OCI-LY7 (cell line): ENCODE results near the gene PHYKPL. TPM values are rescaled to one million over a fixed set of nuclear protein-coding genes. Genes with fewer than 3 reads are reported as not detected.
A peak's percentile ranks its signal among the peaks of the same experiment; 100 is the strongest.

Source experiments
- BruUV-seq: library from RNA; stranded (reverse); fragments of 400-500 nt; replicated peaks from 2 replicates; lab custom pipeline; 2021; lab: Mats Ljungman, UMichigan
- CTCF ChIA-PET: fragments of 300-600 bp; sonication (Branson Sonifier 250); formaldehyde crosslinking; loops from one replicate; lab custom pipeline; 2022; ENCODE audit warnings: antibody characterized with exemption; ENCODE audit not compliant: unreplicated experiment; lab: Charles Lee
- POLR2A ChIA-PET: fragments of 300-600 bp; sonication (Branson Sonifier 250); formaldehyde crosslinking; loops from one replicate; lab custom pipeline; 2022; ENCODE audit warnings: antibody characterized with exemption; lab: Charles Lee
- DNase-seq: peaks from one replicate; pipeline ENCODE4 v3.0.0-alpha.2; 2015; ENCODE audit warnings: low spot score
- H2AFZ ChIP-seq: fragments of 200-600 bp; sonication (generic), shearing (Covaris generic); 2 replicates; pipeline ENCODE4 v1.6.1; 2014; ENCODE audit warnings: mild to moderate bottlenecking, antibody characterized with exemption, low read length, moderate library complexity
- H3K27ac ChIP-seq: fragments of 200-600 bp; sonication (generic); 2 replicates; pipeline ENCODE4 v1.5.1; 2014; ENCODE audit warnings: mixed run types, low read depth, mild to moderate bottlenecking, moderate library complexity, low read length, inconsistent platforms; ENCODE audit not compliant: poor library complexity, severe bottlenecking
- H3K36me3 ChIP-seq: fragments of 200-600 bp; sonication (generic); 2 replicates; pipeline ENCODE4 v1.6.1; 2014; ENCODE audit warnings: mild to moderate bottlenecking, antibody characterized with exemption, low read length, moderate library complexity, mixed read lengths; ENCODE audit not compliant: insufficient read depth
- H3K4me1 ChIP-seq: fragments of 200-600 bp; sonication (generic); 2 replicates; pipeline ENCODE4 v1.5.1; 2014; ENCODE audit warnings: mild to moderate bottlenecking, low read length; ENCODE audit not compliant: insufficient read depth, poor library complexity, severe bottlenecking
- H3K4me2 ChIP-seq: fragments of 200-600 bp; sonication (generic); 2 replicates; pipeline ENCODE4 v1.6.1; 2014; ENCODE audit warnings: mild to moderate bottlenecking, low read length
- H3K4me3 ChIP-seq: fragments of 200-600 bp; sonication (generic); 2 replicates; pipeline ENCODE4 v1.5.1; 2014; ENCODE audit warnings: mild to moderate bottlenecking, low read depth, low read length; ENCODE audit not compliant: poor library complexity, severe bottlenecking
- H3K79me2 ChIP-seq: fragments of 200-600 bp; sonication (generic); 2 replicates; pipeline ENCODE4 v1.6.1; 2016; ENCODE audit warnings: low read depth, mild to moderate bottlenecking, low read length, moderate library complexity, mixed read lengths; ENCODE audit not compliant: insufficient read depth
- H3K9me2 ChIP-seq: fragments of 200-600 bp; sonication (generic); 2 replicates; pipeline ENCODE4 v1.6.1; 2016; ENCODE audit warnings: mild to moderate bottlenecking, low read length, mixed read lengths; ENCODE audit not compliant: insufficient read depth
- H3K9me3 ChIP-seq: fragments of 200-600 bp; sonication (generic); 2 replicates; pipeline ENCODE4 v1.6.1; 2014; ENCODE audit warnings: mild to moderate bottlenecking, mixed run types, low read length, mixed read lengths
- H4K20me1 ChIP-seq: fragments of 200-600 bp; sonication (generic); 2 replicates; pipeline ENCODE4 v1.6.1; 2014; ENCODE audit warnings: mild to moderate bottlenecking, antibody characterized with exemption, low read length, moderate library complexity, mixed read lengths; ENCODE audit not compliant: insufficient read depth
- EZH2phosphoT487 ChIP-seq: fragments of 200-600 bp; sonication (generic); IDR thresholded peaks from 2 replicates; pipeline ENCODE4 v1.6.1; 2018; ENCODE audit warnings: low read depth, borderline replicate concordance, mild to moderate bottlenecking, mixed run types, antibody characterized with exemption, low read length, moderate library complexity, mixed read lengths
- intact Hi-C: fragments of 100-400 bp; cut with micrococcal nuclease; formaldehyde crosslinking; loops from one replicate; pipeline ENCODE4 v1.10.0; 2022; ENCODE audit not compliant: unreplicated experiment
- total RNA-seq, 2 experiments: library from RNA; depleted of rRNA in 1 of 2; stranded (reverse); fragments of >200 nt in 1 of 2; shearing (Covaris generic) in 1 of 2; gene quantifications; 2 replicates each; pipeline ENCODE4 v1.2.3, GENCODE V29; 2014 to 2022
- TF ChIP-seq, protein P1 (sequence below): fragments of 200-600 bp; sonication (generic); conservative IDR thresholded peaks from 2 replicates; pipeline ENCODE4 v1.5.1; 2014; ENCODE audit warnings: mild to moderate bottlenecking, antibody characterized with exemption, low read length, moderate library complexity, mixed read lengths

PHYKPL gene
- total RNA-seq, 2 experiments from 2014 or later, result 86.3 to 146 TPM

DNA sequence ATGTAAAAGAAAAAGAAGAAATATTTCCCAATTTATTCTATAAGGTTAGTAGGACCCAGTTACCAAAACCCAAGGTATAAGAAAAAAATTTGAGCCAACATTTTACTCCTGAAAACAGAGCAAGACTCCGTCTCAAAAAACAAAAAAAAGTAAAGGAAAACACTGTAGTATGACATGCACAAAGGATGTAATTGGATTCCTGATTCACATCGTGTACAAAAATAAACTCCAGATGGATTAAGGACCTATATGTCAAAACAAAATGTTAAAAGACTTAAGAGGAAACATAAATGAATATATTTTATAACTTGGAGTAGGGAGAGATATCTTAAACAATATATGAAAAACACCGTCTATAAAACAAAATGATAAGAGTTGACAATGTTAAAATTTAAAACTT lies 13.8 kb downstream of the PHYKPL start:
- Histone ChIP-seq H3K4me3 (no peak overlapping the region), H3K36me3 (peaks cover 95% of the 10 kb centered on the region), H2AFZ (no peak overlapping the region), H3K9me2 (no peaks in the 10 kb centered on the region), H4K20me1 (0 out of 2 replicates have a peak, but pooled peaks cover 6% of the 10 kb centered on the region), H3K4me1 (peaks cover 26% of the 10 kb centered on the region), H3K9me3 (no peaks in the 10 kb centered on the region), H3K79me2 (peaks cover 3% of the 10 kb centered on the region; the same call in 1 of the 2 replicates), H3K27ac (no peak overlapping the region), H3K4me2 (no peak overlapping the region)
- ChIA-PET CTCF (no interaction called here), POLR2A (interaction anchor here (0.6 kb wide), 1 partner anchor 10 kb away, joined by 5 read pairs; no protein-coding TSS in a partner anchor)
- TF ChIP-seq EZH2phosphoT487, result no peak
- TF ChIP-seq, protein P1, sequence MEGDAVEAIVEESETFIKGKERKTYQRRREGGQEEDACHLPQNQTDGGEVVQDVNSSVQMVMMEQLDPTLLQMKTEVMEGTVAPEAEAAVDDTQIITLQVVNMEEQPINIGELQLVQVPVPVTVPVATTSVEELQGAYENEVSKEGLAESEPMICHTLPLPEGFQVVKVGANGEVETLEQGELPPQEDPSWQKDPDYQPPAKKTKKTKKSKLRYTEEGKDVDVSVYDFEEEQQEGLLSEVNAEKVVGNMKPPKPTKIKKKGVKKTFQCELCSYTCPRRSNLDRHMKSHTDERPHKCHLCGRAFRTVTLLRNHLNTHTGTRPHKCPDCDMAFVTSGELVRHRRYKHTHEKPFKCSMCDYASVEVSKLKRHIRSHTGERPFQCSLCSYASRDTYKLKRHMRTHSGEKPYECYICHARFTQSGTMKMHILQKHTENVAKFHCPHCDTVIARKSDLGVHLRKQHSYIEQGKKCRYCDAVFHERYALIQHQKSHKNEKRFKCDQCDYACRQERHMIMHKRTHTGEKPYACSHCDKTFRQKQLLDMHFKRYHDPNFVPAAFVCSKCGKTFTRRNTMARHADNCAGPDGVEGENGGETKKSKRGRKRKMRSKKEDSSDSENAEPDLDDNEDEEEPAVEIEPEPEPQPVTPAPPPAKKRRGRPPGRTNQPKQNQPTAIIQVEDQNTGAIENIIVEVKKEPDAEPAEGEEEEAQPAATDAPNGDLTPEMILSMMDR, result no peak
- intact Hi-C loops, result no loop called here
- no peak for DNase-seq
- no TSS peak for BruUV-seq

DNA sequence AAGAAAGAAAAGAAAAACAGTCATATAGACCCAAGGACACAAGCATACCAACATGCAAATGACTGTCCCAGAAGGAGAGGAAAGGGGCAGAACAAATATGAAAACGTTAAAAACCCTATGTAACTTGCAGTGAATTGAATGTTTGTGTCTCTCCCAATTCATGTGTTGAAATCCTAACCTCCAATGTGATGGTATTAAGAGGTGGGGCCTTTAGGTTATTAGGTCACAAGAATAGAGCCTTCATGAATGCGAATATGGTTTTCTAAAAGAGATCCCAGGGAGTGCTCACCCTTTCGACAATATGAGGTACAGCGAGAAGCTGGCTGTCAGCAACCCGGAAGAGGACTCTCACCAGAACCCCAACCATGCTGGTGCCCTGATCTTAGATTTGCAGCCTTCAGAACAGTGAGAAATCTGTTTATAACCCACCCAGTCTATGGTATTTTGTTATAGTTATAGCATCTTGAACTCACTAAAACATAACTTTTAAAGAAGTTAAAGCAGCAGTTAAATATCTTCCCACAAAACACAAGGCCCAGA lies 14.3 kb downstream of the PHYKPL start:
- ChIA-PET CTCF (no interaction called here), POLR2A (interaction anchor here (0.6 kb wide), 1 partner anchor 11 kb away, joined by 5 read pairs; no protein-coding TSS in a partner anchor)
- intact Hi-C loops, result no loop called here
- H4K20me1 ChIP-seq, result 0 out of 2 replicates have a peak, but pooled peaks cover 6% of the 10 kb centered on the region
- DNase-seq, result no peak
- H3K9me3 ChIP-seq, result no peaks in the 10 kb centered on the region
- H3K4me2 ChIP-seq, result no peak overlapping the region
- TF ChIP-seq EZH2phosphoT487, result no peak
- TF ChIP-seq, protein P1, result no peak
- BruUV-seq, result TSS peak; percentile 39
- H3K27ac ChIP-seq, result no peak overlapping the region
- H3K4me3 ChIP-seq, result no peak overlapping the region
- no peak overlapping the region for H2AFZ ChIP-seq
- H3K36me3 ChIP-seq, result peaks cover 95% of the 10 kb centered on the region
- no peaks in the 10 kb centered on the region for H3K9me2 ChIP-seq
- H3K79me2 ChIP-seq, result peaks cover 3% of the 10 kb centered on the region; the same call in 1 of the 2 replicates
- H3K4me1 ChIP-seq, result peaks cover 31% of the 10 kb centered on the region

DNA sequence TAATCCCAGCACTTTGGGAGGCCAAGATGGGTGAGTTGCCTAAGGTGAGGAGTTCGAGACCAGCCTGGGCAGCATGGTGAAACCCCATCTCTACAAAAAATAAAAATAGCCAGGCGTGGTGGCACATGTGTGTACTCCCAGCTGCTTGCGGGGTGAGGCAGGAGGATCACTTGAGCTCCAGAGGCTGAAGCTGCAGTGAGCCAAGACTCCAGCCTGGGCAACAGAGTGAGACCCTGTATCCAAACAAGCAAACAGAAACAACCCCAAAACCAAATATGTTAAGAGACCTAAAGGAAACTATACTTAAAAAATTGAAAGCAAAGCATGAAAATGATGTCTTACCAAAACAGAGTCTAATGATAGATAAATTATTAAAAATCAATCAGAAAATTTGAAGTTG lies 15.8 kb downstream of the PHYKPL start:
- H3K4me1 ChIP-seq, result peaks cover 32% of the 10 kb centered on the region
- H3K4me2 ChIP-seq, result no peak overlapping the region
- peaks cover 95% of the 10 kb centered on the region for H3K36me3 ChIP-seq
- H2AFZ ChIP-seq, result no peak overlapping the region
- DNase-seq, result no peak
- peak overlapping the region; percentile 44 for H3K27ac ChIP-seq
- TF ChIP-seq, protein P1, result no peak
- TF ChIP-seq EZH2phosphoT487, result no peak
- ChIA-PET POLR2A (interaction anchor here (0.6 to 1.2 kb wide), 6 partner anchors 10 to 31 kb away, joined by 3 to 6 read pairs (median 4); partner anchors contain the start of gene PHYKPL), CTCF (no interaction called here)
- peaks cover 3% of the 10 kb centered on the region; the same call in 1 of the 2 replicates for H3K79me2 ChIP-seq
- H3K9me3 ChIP-seq, result no peaks in the 10 kb centered on the region
- intact Hi-C loops, result no loop called here
- TSS peak; percentile 3 for BruUV-seq
- H4K20me1 ChIP-seq, result 0 out of 2 replicates have a peak, but pooled peaks cover 6% of the 10 kb centered on the region
- H3K4me3 ChIP-seq, result no peak overlapping the region
- H3K9me2 ChIP-seq, result no peaks in the 10 kb centered on the region
